ENCODE data around the gene SLC25A6. TPM values are rescaled to one million over a fixed set of nuclear protein-coding genes. Genes with fewer than 3 reads are reported as not detected.

SLC25A6 gene
- total and polyA plus RNA-seq, 2 of the 13 experiments (the other 11 are each of a cell fraction or from before 2014, with no cell fraction given) = 138 to 581 TPM

- POLR2A ChIA-PET = no interaction called here
- Histone ChIP-seq H3K4me1 (ENCODE audit: insufficient read depth, low read length) (peaks cover 39% of the 10 kb centered on the region), H3K27me3 (ENCODE audit: control insufficient read depth in 1 of 2, insufficient read depth in 2 of 2, low read length in 2 of 2) (no peaks in the 10 kb centered on the region; a peak in 1 of 5 replicates), H4K20me1 (ENCODE audit: insufficient read depth, low read length) (peaks cover 65% of the 10 kb centered on the region), H3K36me3 (replicated peaks in 1 of 2; ENCODE audit: control insufficient read depth in 1 of 2, insufficient read depth in 2 of 2, low read length in 2 of 2) (peaks cover 33 to 64% of the 10 kb centered on the region in 2 experiments), H3K9ac (ENCODE audit: insufficient read depth, low read depth, low read length) (no peak overlapping the region), H3K4me3 (replicated peaks in 1 of 3; ENCODE audit: insufficient read depth in 1 of 3, low read depth in 2 of 3, low read length in 3 of 3) (no peak overlapping the region), H3K27ac (ENCODE audit: extremely low read length, insufficient read depth, low read length) (no peak overlapping the region), H3K79me2 (ENCODE audit: insufficient read depth, low read length) (peaks cover 40% of the 10 kb centered on the region), H3K9me3 (ENCODE audit: low read length) (no peaks in the 10 kb centered on the region), H2AFZ (ENCODE audit: low read length) (no peak overlapping the region), H3K4me2 (ENCODE audit: low read depth, low read length) (no peak overlapping the region; the same call in 1 of the 2 replicates)
- ATAC-seq = no peak
- WGBS (ENCODE audit: low lambda C conversion rate) = 93% methylated on average over 4 of the region's 4 CpGs
- no TSS peak for BruUV-seq (replicated peaks)
- FAIRE-seq = no peak
- CTCF ChIA-PET (ENCODE audit: low intra/inter-chr PET ratio, low total read pairs) = no interaction called here
- in situ Hi-C loops (cut with HindIII; ENCODE audit: extremely low pct_ligation_motif_present, low pct_unique_long_range_greater_than_20kb) = no loop called here
- no peak for DNase-seq (ENCODE audit: low spot score)
- intact Hi-C loops (cut with micrococcal nuclease; ENCODE audit: unreplicated experiment) = no loop called here
- TF ChIP-seq KIAA2018 (CRISPR knock-in tag; IDR thresholded peaks at IDR 0.05; ENCODE audit: borderline replicate concordance) = no peak
- TF ChIP-seq SYNCRIP (IDR thresholded peaks at IDR 0.05; ENCODE audit: insufficient read depth, low read depth, low read length) = no peak
- TF ChIP-seq JUNB (CRISPR knock-in tag; IDR thresholded peaks at IDR 0.05; ENCODE audit: borderline replicate concordance) = no peak
- TF ChIP-seq GFI1 (CRISPR knock-in tag; IDR thresholded peaks at IDR 0.05; ENCODE audit: borderline replicate concordance) = no peak
- TF ChIP-seq ZNF7 (CRISPR knock-in tag; IDR thresholded peaks at IDR 0.05) = no peak
- TF ChIP-seq SRSF9 (IDR thresholded peaks at IDR 0.05; ENCODE audit: borderline replicate concordance, insufficient read depth, low read depth, low read length, poor library complexity, severe bottlenecking) = no peak
- TF ChIP-seq, protein P1, sequence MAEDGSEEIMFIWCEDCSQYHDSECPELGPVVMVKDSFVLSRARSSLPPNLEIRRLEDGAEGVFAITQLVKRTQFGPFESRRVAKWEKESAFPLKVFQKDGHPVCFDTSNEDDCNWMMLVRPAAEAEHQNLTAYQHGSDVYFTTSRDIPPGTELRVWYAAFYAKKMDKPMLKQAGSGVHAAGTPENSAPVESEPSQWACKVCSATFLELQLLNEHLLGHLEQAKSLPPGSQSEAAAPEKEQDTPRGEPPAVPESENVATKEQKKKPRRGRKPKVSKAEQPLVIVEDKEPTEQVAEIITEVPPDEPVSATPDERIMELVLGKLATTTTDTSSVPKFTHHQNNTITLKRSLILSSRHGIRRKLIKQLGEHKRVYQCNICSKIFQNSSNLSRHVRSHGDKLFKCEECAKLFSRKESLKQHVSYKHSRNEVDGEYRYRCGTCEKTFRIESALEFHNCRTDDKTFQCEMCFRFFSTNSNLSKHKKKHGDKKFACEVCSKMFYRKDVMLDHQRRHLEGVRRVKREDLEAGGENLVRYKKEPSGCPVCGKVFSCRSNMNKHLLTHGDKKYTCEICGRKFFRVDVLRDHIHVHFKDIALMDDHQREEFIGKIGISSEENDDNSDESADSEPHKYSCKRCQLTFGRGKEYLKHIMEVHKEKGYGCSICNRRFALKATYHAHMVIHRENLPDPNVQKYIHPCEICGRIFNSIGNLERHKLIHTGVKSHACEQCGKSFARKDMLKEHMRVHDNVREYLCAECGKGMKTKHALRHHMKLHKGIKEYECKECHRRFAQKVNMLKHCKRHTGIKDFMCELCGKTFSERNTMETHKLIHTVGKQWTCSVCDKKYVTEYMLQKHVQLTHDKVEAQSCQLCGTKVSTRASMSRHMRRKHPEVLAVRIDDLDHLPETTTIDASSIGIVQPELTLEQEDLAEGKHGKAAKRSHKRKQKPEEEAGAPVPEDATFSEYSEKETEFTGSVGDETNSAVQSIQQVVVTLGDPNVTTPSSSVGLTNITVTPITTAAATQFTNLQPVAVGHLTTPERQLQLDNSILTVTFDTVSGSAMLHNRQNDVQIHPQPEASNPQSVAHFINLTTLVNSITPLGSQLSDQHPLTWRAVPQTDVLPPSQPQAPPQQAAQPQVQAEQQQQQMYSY (CRISPR knock-in tag; IDR thresholded peaks at IDR 0.05) = no peak
- no peak for TF ChIP-seq ZNF607 (CRISPR knock-in tag; IDR thresholded peaks at IDR 0.05; ENCODE audit: borderline replicate concordance)
- no peak for TF ChIP-seq ZNF496 (CRISPR knock-in tag; IDR thresholded peaks at IDR 0.05; ENCODE audit: insufficient replicate concordance)
- TF ChIP-seq ZNF746 (CRISPR knock-in tag; IDR thresholded peaks at IDR 0.05) = no peak
- no peak for TF ChIP-seq ZNF367 (CRISPR knock-in tag; IDR thresholded peaks at IDR 0.05; ENCODE audit: borderline replicate concordance)
Measured at GRCh38 chrX:1388651-1389050, 3.3 kb downstream of the SLC25A6 start.
